Measurements from ENCODE around the gene MRPS2.

GRCh38 chr9:135517407-135517822 lies 16.9 kb downstream of the MRPS2 start:
- TF ChIP-seq CTCF (IDR thresholded peaks at IDR 0.05) (no peak), POLR2A (IDR thresholded peaks at IDR 0.05) (no peak)
